GM11168 (cell line): ENCODE results near the gene AQP3.
"Not testable (repeated sequence)": the region's sequence is repeated elsewhere in the genome, so short reads cannot be mapped to it uniquely, and the experiment has no call there.

Source experiments
- in situ Hi-C: fragments of 300-500 bp; cut with MboI; formaldehyde crosslinking; loops from one replicate; pipeline ENCODE4 v1.12.0; 2022; ENCODE audit warnings: low sequenced_read_pairs; ENCODE audit not compliant: unreplicated experiment

Gene AQP3

GRCh38 chr9:33465596-33466564 is 18.5 kb upstream of the AQP3 start:
- in situ Hi-C loops = no loop called here

DNA sequence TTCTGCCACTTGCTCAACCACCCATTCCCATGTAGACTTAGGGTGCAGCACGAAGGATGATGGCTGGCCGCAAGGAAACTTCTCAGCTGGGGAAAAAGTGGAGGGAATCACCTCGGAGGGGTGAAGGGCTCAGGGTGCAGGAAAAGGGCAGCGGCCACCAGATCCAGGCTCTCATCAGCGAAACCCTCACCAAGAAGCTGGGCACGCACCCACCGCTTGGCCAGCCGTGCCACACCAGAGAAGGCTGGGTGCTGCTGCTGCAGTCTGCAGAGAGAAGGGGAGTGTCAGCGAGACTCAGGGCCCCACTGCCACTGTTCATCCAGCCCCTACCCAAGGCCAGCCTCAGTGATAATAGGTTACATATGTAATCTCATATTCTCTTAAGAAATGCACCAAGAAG is 17.7 kb upstream of the AQP3 start:
- in situ Hi-C loops = no loop called here

DNA sequence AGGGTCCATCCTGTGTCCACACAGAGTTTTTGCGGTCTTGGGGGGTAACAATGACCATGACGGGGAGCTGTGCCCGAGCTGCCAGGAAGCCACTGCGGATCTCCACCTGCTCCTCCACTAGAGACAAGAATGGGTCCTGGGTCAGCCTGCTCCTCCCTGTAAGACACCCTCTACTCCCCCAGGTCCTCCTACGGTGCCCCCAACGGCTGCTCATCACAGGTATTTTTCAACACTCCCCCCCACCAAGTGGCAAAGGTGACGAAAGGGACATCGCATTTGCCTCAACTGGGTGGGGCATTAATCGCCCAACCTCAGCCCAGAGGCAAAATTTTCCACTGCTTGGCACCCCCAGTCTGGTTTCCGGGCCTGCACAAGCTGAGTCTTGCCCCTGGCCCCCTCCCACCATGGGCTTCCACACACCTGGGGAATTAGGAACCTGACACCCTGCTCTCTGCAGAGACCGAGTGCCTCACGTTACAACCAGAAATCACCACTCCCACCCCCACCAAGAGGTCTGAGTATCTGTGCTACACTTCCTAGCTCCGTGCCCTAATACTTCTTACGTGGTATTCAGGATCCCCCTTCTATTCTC is 16.7 kb upstream of the AQP3 start:
- in situ Hi-C loops = no loop called here

GRCh38 chr9:33463151-33463550 is 15.8 kb upstream of the AQP3 start:
- in situ Hi-C loops = no loop called here

GRCh38 chr9:33461492-33461891 is 14.1 kb upstream of the AQP3 start:
- in situ Hi-C loops = no loop called here

DNA sequence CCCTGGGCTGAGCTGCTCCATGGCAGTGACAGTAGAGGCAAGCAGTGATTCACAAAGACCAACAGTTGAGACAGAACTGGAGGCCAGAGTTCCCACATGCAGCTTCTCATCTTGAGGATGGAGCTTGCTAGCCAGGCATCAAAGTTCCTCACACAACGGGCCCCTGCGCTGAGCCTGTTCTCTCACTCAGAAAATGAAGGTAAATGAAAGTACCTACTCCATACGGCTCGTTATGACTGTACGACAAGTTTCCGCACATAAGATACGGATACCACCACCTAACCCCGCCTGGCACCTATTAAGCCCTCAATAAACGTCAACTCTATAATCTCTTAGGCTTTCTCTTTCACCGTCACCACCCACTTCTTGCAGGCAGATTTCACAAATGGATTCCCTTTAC is 13.5 kb upstream of the AQP3 start:
- in situ Hi-C loops = no loop called here

DNA sequence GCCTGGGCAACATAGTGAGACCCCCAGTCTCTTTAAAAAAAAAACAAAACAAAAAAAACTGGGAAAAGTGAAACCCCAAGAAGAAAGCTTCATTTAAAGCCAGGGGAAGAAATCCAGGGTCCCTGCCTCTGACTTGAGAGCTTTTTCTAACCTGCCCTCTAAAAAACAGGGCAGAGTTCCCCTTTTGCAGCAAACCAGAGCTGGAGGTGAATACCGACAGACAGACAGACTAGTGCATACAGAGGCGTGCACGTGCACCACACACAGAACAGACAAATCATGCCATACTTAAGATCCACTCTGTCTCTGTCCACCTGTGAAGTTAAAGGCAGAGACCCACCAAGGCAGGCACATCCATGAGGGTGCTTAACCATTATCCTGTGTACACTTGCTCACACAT is 11.7 kb upstream of the AQP3 start:
- in situ Hi-C loops = no loop called here

DNA sequence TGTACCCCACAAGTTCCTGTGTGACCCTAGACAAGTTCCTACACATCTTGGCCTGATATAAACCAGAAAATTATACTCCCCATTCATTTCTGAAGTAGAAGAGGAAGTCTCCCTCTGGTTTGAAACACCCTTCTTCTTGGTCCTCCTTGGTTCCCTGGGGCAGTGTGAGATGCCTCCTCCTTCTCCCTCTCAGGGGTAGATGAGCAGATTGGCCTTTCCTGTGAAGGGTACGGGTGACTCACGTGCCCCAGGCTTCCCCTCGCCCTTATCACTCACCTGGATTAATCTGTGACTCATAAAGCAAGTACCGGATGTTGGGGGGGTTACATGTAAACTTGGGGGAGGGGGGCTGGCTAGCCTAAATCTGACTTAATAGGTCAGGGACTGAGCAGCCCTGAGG is 11.1 kb upstream of the AQP3 start:
- in situ Hi-C loops = no loop called here

DNA sequence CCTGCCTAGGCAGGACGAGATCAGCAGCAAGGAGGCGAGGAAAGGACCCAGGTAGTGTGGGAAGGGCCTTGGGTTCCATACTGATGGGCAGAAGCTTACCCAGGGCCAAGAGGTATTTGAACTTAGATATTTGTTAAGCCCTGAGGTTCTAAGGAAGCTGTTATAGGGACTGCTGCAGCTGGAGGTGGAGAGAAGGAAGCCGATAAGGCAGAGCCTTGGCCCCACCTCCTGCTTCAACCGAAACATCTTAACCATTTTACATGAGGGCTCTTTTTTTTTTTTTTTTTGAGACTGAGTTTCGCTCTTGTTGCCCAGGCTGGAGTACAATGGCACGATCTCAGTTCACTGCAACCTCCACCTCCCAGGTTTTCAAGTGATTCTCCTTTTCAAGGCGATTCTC is 8.6 kb upstream of the AQP3 start:
- in situ Hi-C loops = no loop called here

GRCh38 chr9:33455456-33455855 is 8.1 kb upstream of the AQP3 start:
- in situ Hi-C loops = not testable (repeated sequence)

- in situ Hi-C loops = not testable (repeated sequence)
These were observed 7.3 kb upstream of the AQP3 start for GRCh38 chr9:33454661-33455026.

- in situ Hi-C loops = no loop called here
These were observed 6.7 kb upstream of the AQP3 start for GRCh38 chr9:33453999-33454660.

DNA sequence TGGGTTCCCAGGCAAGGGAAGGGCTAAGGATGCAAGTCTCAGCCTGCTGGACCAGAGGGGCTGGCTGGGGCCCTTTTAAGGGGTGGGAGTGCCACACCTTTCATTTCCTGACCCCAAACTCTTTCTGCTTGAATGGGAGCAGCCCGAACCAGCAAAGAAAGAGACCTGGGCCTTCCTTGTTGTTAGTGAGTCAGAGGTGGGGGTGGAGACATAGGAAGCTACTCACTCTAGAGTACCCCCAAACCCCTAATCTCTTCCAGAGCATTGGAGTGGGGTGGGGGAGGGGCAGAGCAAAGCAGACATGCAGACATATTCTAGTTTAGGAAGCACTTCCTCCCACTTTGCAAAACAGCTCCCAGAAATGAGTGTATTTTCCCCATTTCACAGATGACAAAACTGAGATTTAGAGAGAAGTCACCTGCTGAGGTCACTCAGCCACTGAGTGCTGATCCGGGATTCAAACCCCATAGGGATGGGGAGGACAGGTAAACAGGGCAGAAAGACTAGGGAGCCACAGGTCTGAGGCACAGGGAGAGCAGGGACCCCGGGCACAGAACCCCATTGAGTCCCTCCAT is 6.0 kb upstream of the AQP3 start:
- in situ Hi-C loops = no loop called here

DNA sequence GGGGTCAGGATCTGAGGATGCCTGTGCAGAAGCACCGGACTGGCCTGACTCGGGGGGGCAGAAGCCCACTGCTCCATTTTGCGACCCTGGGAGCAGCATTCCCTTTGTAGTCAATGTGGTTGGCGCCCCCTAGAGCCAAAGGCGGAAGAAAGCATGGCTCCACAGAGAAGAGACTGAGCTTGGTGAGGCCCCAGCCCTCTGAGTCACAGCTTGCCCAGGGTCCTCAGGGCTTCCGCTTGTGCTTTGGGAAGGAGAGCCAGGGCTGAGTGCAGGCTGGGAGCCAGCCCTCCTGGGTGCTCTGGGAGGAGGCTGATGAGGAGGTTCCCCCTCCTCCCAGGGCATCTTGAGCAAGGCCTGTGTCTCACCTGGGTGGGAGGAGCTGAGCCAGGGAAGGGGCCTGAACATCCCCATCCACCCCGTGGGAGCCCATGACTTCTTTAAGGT is 5.5 kb upstream of the AQP3 start:
- in situ Hi-C loops = no loop called here

GRCh38 chr9:33450621-33451146 is 3.3 kb upstream of the AQP3 start:
- in situ Hi-C loops = no loop called here

DNA sequence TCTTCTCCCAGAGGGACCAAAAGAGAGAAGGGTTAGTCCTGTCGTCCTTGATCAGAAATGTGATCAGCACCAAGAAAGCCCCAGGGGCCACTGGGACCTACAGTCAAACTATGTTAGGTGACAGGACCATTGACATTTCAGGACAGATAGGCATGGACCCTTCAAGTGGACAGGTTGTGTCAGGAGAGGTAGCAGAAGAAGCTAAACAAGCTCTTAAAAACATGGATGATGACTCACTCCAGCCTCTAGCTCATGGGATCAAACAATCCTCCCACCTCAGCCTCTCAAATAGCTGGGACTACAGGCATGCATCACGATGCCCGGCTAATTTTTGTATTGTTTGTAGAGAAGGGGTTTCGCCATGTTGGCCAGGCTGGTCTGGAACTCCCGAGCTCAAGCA is 2.3 kb upstream of the AQP3 start:
- in situ Hi-C loops = no loop called here

DNA sequence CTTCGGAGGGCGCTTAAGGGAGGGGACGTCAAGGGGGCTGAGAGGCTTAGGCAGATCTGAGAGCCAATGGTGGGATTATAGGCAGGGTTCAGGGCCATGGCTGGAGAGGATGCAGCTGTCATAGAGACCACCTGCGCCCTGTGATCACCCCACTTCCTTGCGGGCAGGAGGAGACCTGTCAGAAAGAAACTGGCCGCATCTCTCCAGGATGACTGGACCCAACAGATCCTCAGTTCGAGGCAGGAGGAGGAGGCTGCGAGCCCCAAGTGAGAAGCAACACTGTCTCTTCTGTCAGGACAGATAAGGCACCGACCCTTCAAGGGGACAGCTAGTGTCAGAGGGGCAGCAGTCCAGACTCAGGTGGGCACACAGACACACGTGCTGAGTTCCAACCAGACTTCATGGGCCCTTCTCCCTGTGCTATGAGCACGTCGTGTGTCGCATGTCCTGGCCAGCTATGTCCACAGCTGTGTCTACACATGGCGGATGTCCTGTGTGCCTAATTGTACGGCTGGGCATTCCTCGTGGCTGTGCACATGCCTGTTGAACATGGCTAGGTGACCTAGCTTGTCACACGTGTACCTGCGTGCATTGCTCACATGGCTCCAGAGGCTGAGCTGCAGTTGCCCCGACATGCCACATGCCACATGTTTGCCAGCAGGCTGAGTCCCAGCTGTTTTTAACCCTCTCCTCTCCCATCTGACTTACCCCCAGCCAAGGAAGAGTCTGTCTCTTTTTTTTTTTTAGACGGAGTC is 583 bp upstream of the AQP3 start:
- in situ Hi-C loops = no loop called here

DNA sequence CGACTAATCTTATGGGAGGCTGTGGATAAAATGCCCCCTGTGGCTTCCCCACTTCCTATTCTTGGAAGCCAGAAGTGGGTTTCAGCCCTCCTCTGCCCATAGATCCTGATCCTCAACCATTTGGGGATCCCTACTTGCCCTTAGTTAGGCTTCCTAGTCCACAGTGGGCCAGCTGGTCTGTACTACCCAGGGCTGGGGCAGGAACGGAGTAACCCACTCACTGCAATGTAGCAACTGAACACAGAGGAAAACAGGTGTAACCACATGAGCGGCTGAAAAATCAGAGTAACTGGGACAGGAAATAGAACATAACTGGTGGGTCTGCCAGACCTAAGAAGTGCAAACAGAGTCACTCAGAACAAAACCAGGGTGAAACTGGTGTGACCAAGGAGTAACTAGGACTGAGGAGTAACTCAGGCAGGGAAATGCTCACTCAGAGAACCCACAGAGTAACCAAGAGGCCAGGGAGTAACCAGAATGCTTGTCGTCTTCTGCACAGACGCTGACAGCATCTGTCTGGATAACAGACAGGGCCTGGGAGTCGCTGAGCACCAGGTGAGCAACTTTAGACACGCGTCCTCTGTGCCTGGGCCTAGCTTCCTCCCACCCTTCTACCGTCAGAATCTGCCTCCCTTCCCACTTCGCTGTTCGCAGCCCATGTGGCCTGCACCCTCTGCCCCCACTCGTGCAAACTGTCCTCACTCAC is 1.0 kb downstream of the AQP3 start:
- in situ Hi-C loops = no loop called here
